Astrocyte (in vitro differentiated cells and primary cell): ENCODE data around the gene SLC25A20. TPM values are rescaled to one million over a fixed set of nuclear protein-coding genes. Genes with fewer than 3 reads are reported as not detected.

Experiments
- DNase-seq: peaks from one replicate; pipeline ENCODE4 v3.0.0-alpha.2; 2010; ENCODE audit warnings: low read depth
- FAIRE-seq: peaks from 2 replicates; lab custom pipeline; 2011; peaks lifted over from hg19 to GRCh38; lab: Jason Lieb, UNC
- H2AFZ ChIP-seq: 2 replicates; pipeline ENCODE4 v1.6.0; 2012; ENCODE audit warnings: low read depth, low read length, inconsistent platforms
- H3K27ac ChIP-seq: 2 replicates; pipeline ENCODE4 v1.5.1; 2011; ENCODE audit warnings: low read depth, low read length, inconsistent platforms
- H3K27me3 ChIP-seq: 2 replicates; pipeline ENCODE4 v1.6.0; 2011; ENCODE audit warnings: low read length, inconsistent platforms; ENCODE audit not compliant: insufficient read depth
- H3K36me3 ChIP-seq: 2 replicates; pipeline ENCODE4 v1.5.1; 2011; ENCODE audit warnings: low read length, inconsistent platforms; ENCODE audit not compliant: insufficient read depth
- H3K4me1 ChIP-seq: 2 replicates; pipeline ENCODE4 v1.5.1; 2011; ENCODE audit warnings: low read length, inconsistent platforms; ENCODE audit not compliant: insufficient read depth
- H3K4me2 ChIP-seq: 2 replicates; pipeline ENCODE4 v1.6.0; 2012; ENCODE audit warnings: low read length, inconsistent platforms
- H3K4me3 ChIP-seq: 2 replicates; pipeline ENCODE4 v1.5.1; 2011; ENCODE audit warnings: low read depth, mild to moderate bottlenecking, low read length, inconsistent platforms; ENCODE audit not compliant: insufficient read depth
- H3K79me2 ChIP-seq: 2 replicates; pipeline ENCODE4 v1.6.0; 2012; ENCODE audit warnings: mild to moderate bottlenecking, low read length, inconsistent platforms; ENCODE audit not compliant: insufficient read depth
- H3K9ac ChIP-seq: 2 replicates; pipeline ENCODE4 v1.6.0; 2012; ENCODE audit warnings: mild to moderate bottlenecking, low read length, inconsistent platforms
- H3K9me3 ChIP-seq: 2 replicates; pipeline ENCODE4 v1.5.1; 2012; ENCODE audit warnings: low read depth, mild to moderate bottlenecking, low read length, inconsistent platforms; ENCODE audit not compliant: insufficient read depth
- H4K20me1 ChIP-seq: 2 replicates; pipeline ENCODE4 v1.6.0; 2012; ENCODE audit warnings: low read length, inconsistent platforms; ENCODE audit not compliant: insufficient read depth
- H3K27ac Mint-ChIP-seq: one replicate; pipeline ENCODE4 v1.8.0; 2021; ENCODE audit warnings: mild to moderate bottlenecking, mixed read lengths; ENCODE audit not compliant: unreplicated experiment
- H3K27me3 Mint-ChIP-seq: one replicate; pipeline ENCODE4 v1.8.0; 2021; ENCODE audit warnings: low read depth, mixed read lengths; ENCODE audit not compliant: unreplicated experiment
- H3K36me3 Mint-ChIP-seq: one replicate; pipeline ENCODE4 v1.8.0; 2021; ENCODE audit warnings: low read depth, mixed read lengths; ENCODE audit not compliant: unreplicated experiment
- H3K4me1 Mint-ChIP-seq: one replicate; pipeline ENCODE4 v1.8.0; 2021; ENCODE audit warnings: low read depth, mixed read lengths; ENCODE audit not compliant: unreplicated experiment
- H3K4me3 Mint-ChIP-seq: one replicate; pipeline ENCODE4 v1.8.0; 2021; ENCODE audit warnings: mild to moderate bottlenecking, moderate library complexity, mixed read lengths; ENCODE audit not compliant: unreplicated experiment
- H3K9me3 Mint-ChIP-seq: one replicate; pipeline ENCODE4 v1.8.0; 2021; ENCODE audit warnings: mild to moderate bottlenecking, mixed read lengths; ENCODE audit not compliant: unreplicated experiment
- EZH2 ChIP-seq: IDR thresholded peaks from 2 replicates; pipeline ENCODE4 v1.6.1; 2012; ENCODE audit warnings: mild to moderate bottlenecking, low read length, inconsistent platforms; ENCODE audit not compliant: insufficient read depth
- total RNA-seq: library from RNA; stranded (reverse); gene quantifications from 2 replicates; pipeline ENCODE4 v1.2.1, GENCODE V29; 2021
- TF ChIP-seq, protein P1 (sequence below): IDR thresholded peaks from 2 replicates; pipeline ENCODE4 v1.5.1; 2011; ENCODE audit warnings: low read depth, mild to moderate bottlenecking, inconsistent platforms, low read length, moderate library complexity; ENCODE audit not compliant: insufficient read depth

The SLC25A20 gene
- total RNA-seq, 1 donor from 2014 or later = 25.0 TPM

GRCh38 chr3:48931944-48932580 lies 33.4 kb upstream of the SLC25A20 start:
- H4K20me1 ChIP-seq = peaks cover 83% of the 10 kb centered on the region
- no peak overlapping the region for H3K27ac ChIP-seq
- no peaks in the 10 kb centered on the region for H3K27me3 ChIP-seq
- peaks cover 98% of the 10 kb centered on the region for H3K79me2 ChIP-seq
- H3K9me3 ChIP-seq = no peaks in the 10 kb centered on the region
- DNase-seq (no peak), FAIRE-seq (no peak)
- peaks cover 14% of the 10 kb centered on the region for H3K36me3 Mint-ChIP-seq
- H3K27ac Mint-ChIP-seq = no peak overlapping the region
- TF ChIP-seq, protein P1, sequence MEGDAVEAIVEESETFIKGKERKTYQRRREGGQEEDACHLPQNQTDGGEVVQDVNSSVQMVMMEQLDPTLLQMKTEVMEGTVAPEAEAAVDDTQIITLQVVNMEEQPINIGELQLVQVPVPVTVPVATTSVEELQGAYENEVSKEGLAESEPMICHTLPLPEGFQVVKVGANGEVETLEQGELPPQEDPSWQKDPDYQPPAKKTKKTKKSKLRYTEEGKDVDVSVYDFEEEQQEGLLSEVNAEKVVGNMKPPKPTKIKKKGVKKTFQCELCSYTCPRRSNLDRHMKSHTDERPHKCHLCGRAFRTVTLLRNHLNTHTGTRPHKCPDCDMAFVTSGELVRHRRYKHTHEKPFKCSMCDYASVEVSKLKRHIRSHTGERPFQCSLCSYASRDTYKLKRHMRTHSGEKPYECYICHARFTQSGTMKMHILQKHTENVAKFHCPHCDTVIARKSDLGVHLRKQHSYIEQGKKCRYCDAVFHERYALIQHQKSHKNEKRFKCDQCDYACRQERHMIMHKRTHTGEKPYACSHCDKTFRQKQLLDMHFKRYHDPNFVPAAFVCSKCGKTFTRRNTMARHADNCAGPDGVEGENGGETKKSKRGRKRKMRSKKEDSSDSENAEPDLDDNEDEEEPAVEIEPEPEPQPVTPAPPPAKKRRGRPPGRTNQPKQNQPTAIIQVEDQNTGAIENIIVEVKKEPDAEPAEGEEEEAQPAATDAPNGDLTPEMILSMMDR = no peak
- TF ChIP-seq EZH2 = no peak
- H3K36me3 ChIP-seq = peaks cover 14% of the 10 kb centered on the region
- no peak overlapping the region for H3K4me3 ChIP-seq
- peaks cover 15% of the 10 kb centered on the region for H3K4me1 ChIP-seq
- H3K4me2 ChIP-seq = no peak overlapping the region
- H3K27me3 Mint-ChIP-seq = no peaks in the 10 kb centered on the region
- H3K4me1 Mint-ChIP-seq = peaks cover 33% of the 10 kb centered on the region
- H3K9ac ChIP-seq = no peak overlapping the region
- no peak overlapping the region for H2AFZ ChIP-seq
- H3K9me3 Mint-ChIP-seq = no peaks in the 10 kb centered on the region
- H3K4me3 Mint-ChIP-seq = no peak overlapping the region

DNA sequence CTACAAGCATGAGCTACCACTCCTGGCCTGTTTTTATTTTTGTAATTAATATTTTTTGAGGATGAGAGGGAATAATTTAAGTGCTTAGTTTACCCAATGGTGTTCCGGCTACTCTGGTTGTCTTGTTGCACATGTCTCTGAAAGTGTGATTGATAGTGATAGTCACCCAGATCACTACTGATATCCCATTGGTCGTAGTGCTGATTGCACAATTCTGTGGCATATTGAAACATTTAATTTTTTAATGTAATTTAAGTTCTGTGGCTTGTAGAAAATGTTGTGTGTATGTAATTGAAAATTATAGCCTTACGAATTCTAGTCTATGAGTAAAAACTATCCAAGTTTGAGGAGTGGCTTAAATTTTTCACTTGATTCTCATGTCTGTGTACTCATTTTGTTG lies 31.9 kb upstream of the SLC25A20 start:
- Histone ChIP-seq H4K20me1 (peaks cover 89% of the 10 kb centered on the region), H3K9me3 (no peaks in the 10 kb centered on the region), H3K4me2 (no peak overlapping the region), H3K79me2 (peaks cover 98% of the 10 kb centered on the region), H3K9ac (no peak overlapping the region), H2AFZ (no peak overlapping the region), H3K4me1 (peaks cover 15% of the 10 kb centered on the region), H3K27ac (no peak overlapping the region), H3K36me3 (peaks cover 12% of the 10 kb centered on the region), H3K27me3 (no peaks in the 10 kb centered on the region), H3K4me3 (no peak overlapping the region)
- peaks cover 19% of the 10 kb centered on the region for H3K36me3 Mint-ChIP-seq
- no peak for TF ChIP-seq EZH2
- TF ChIP-seq, protein P1 = no peak
- FAIRE-seq (no peak), DNase-seq (no peak)
- H3K9me3 Mint-ChIP-seq = no peaks in the 10 kb centered on the region
- peaks cover 39% of the 10 kb centered on the region for H3K4me1 Mint-ChIP-seq
- no peaks in the 10 kb centered on the region for H3K27me3 Mint-ChIP-seq
- H3K27ac Mint-ChIP-seq = no peak overlapping the region
- H3K4me3 Mint-ChIP-seq = no peak overlapping the region

DNA sequence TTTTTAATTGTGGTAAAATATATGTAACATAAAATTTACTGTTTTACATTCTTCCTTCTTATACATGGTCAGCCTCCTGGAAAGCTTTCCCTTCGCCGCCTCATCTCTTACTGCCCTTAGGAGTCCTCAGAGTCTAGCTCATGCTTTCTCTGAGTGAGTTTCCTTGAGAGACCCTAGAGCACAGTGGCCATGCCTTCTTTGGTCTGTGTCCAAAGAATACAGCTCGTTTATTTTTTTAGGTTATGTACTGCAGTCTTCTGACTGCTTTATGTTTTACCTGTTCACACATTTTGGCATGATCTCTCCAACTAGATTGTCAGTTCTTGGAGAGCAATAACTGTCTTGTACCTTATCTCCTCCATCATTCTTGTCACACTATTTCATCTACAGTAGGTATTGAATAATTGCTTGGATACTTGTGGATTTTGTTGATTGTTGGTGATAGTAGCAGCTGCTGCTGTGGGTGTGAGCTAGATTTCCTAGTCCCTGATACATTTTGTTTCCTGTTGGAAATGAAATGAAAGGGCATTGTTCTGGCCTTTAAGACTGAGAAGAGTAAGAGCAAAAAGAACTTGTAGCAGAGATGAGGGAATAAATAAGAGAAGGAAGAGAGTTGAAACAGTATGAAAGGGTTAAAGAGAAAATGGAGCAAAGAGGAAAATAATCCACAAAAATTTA lies 30.8 kb upstream of the SLC25A20 start:
- Mint-ChIP-seq H3K4me3 (peak overlapping the region; percentile 28), H3K27ac (peak overlapping the region; percentile 62), H3K4me1 (peaks cover 39% of the 10 kb centered on the region), H3K36me3 (peaks cover 18% of the 10 kb centered on the region), H3K9me3 (no peaks in the 10 kb centered on the region), H3K27me3 (no peaks in the 10 kb centered on the region)
- no peak for FAIRE-seq
- Histone ChIP-seq H3K4me1 (peaks cover 15% of the 10 kb centered on the region), H3K27me3 (no peaks in the 10 kb centered on the region), H4K20me1 (peaks cover 82% of the 10 kb centered on the region), H3K4me2 (peak overlapping the region; percentile 18), H2AFZ (no peak overlapping the region), H3K4me3 (no peak overlapping the region), H3K79me2 (peaks cover 96% of the 10 kb centered on the region), H3K36me3 (peaks cover 10% of the 10 kb centered on the region), H3K9me3 (no peaks in the 10 kb centered on the region), H3K9ac (no peak overlapping the region), H3K27ac (no peak overlapping the region)
- DNase-seq = no peak
- TF ChIP-seq EZH2 = no peak
- TF ChIP-seq, protein P1 = no peak
